Measurements from ENCODE around the gene FKBP1A. TPM values are rescaled to one million over a fixed set of nuclear protein-coding genes. Genes with fewer than 3 reads are reported as not detected.
"Not testable (repeated sequence)": the region's sequence is repeated elsewhere in the genome, so short reads cannot be mapped to it uniquely, and the experiment has no call there.

FKBP1A gene
- total and polyA plus RNA-seq, 2 experiments from 2014 or later, result 99.5 to 161 TPM

DNA sequence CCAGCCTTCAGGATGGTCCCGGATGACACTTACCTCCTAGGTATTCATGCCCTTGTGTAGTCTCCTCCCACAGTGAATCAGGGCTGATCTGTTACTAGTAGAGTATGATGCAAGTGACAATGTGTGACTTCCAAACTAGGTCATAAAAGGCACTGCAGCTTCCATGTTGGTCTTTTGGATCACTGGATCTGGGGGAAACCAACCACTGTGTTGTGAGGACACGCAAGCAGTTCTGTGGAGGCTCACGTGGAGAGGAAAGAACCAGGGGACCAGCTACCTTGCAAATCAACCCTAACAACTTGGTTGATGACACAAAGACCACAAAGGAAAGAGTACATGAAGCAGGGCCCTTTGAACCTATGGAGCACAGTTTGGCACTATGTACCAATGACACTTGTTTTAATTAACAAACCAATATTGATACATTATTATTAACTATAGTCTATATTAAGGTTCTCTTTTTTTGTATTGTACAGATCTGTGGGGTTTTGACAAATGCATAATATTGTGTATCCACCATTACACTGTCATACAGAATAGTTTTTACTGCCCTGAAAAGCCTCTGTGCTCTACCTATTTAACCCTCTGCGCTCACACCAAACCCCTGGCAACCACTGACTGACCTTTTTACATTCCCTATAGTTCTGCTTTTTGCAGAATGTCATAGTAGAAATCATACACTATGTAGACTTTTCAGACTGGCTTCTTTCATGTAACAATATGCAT lies 47.7 kb downstream of the FKBP1A start:
- TF ChIP-seq EZH2 (IDR thresholded peaks at IDR 0.05; ENCODE audit: borderline replicate concordance), result no peak
- TF ChIP-seq, protein P1, sequence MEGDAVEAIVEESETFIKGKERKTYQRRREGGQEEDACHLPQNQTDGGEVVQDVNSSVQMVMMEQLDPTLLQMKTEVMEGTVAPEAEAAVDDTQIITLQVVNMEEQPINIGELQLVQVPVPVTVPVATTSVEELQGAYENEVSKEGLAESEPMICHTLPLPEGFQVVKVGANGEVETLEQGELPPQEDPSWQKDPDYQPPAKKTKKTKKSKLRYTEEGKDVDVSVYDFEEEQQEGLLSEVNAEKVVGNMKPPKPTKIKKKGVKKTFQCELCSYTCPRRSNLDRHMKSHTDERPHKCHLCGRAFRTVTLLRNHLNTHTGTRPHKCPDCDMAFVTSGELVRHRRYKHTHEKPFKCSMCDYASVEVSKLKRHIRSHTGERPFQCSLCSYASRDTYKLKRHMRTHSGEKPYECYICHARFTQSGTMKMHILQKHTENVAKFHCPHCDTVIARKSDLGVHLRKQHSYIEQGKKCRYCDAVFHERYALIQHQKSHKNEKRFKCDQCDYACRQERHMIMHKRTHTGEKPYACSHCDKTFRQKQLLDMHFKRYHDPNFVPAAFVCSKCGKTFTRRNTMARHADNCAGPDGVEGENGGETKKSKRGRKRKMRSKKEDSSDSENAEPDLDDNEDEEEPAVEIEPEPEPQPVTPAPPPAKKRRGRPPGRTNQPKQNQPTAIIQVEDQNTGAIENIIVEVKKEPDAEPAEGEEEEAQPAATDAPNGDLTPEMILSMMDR (IDR thresholded peaks at IDR 0.05; ENCODE audit: poor library complexity), result no peak
- TF ChIP-seq EZH2phosphoT487 (IDR thresholded peaks at IDR 0.05; ENCODE audit: low read depth, severe bottlenecking, unreplicated experiment), result no peak
- Histone ChIP-seq H3K4me2 (no peak overlapping the region), H3K36me3 (replicated peaks; ENCODE audit: insufficient read depth, low read depth) (no peaks in the 10 kb centered on the region), H3K79me2 (no peaks in the 10 kb centered on the region), H3K9me2 (replicated peaks; ENCODE audit: insufficient read depth) (no peaks in the 10 kb centered on the region), H4K20me1 (ENCODE audit: insufficient read depth, poor library complexity, severe bottlenecking) (no peaks in the 10 kb centered on the region), H3K27ac (no peak overlapping the region), H3K27me3 (no peaks in the 10 kb centered on the region), H3K9me3 (ENCODE audit: low read depth) (no peaks in the 10 kb centered on the region), H2AFZ (no peak overlapping the region), H3K4me1 (ENCODE audit: insufficient read depth) (no peaks in the 10 kb centered on the region), H3K4me3 (no peak overlapping the region)
- 96% methylated on average over 4 of the region's 4 CpGs for WGBS (ENCODE audit: low lambda C conversion rate, missing lambda C conversion rate)
- DNase-seq (ENCODE audit: low spot score), result no peak

DNA sequence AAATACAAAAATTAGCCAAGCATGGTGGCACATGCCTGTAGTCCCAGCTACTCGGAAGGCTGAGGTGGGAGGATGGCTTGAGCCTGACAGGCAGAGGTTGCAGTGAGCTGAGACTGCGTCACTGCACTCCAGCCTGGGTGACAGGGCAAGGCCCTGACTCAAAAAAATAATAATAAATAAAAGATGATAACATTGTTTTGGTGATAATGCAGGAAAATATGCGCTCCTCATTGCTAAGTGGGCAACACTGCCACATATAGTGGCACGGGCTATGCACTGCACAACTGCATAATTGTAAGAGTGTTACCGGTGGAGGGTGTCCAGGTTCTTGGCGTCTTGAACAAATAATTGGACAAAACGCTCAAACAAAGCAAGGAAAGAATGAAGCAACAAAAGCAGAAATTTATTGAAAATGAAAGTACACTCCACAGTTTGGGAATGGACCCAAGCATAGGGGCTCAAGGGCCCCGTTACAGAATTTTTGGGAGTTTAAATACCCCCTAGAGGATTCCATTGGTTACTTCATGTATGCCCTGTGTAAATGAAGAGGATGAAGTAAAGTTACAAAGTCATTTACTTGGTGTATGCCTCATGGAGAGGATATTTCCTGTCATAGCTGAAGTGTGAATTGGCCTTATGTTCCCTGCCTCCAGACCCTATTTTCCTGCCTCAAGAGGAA lies 49.3 kb downstream of the FKBP1A start:
- not testable (repeated sequence) for H3K9me2 ChIP-seq (replicated peaks; ENCODE audit: insufficient read depth); H3K27ac ChIP-seq; H3K36me3 ChIP-seq (replicated peaks; ENCODE audit: insufficient read depth, low read depth); H3K79me2 ChIP-seq; H3K4me1 ChIP-seq (ENCODE audit: insufficient read depth); H3K4me2 ChIP-seq; H4K20me1 ChIP-seq (ENCODE audit: insufficient read depth, poor library complexity, severe bottlenecking); H2AFZ ChIP-seq; H3K9me3 ChIP-seq (ENCODE audit: low read depth); DNase-seq (ENCODE audit: low spot score); H3K4me3 ChIP-seq; H3K27me3 ChIP-seq
- 94% methylated on average over 8 of the region's 8 CpGs for WGBS (ENCODE audit: low lambda C conversion rate, missing lambda C conversion rate)

DNA sequence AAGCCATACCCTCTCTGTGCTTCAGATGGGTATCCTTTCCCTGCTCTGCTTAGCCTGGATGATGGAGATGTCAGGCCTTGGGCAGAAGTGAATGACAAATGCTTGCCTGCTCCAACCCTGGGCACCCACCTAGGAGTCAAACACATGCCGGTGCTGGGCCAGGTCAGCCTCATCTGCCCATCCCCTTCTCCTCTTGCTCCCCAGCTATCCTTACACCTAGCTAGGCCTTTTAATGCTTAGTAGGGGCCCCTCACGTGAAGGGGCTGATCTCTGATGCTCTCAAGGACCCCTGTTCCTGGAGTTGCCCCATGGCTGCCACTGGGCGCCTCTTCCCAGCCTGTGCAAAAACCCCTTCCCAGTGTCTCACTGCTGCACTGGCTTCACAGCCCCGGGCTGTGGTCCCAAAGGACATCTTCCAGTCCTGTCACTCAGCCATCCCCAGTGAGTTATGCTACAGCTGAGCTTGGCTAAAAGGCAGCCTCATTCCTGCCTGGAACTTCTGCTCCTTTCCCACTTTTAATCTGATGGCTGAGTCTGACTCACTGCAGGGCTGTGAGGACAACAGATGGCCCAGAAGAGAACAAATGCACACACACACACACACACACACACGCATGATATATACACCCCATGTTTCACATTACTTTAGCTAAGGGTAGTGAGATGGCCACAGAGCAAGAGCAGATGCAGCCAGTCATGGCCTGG lies 51.1 kb downstream of the FKBP1A start:
- H3K27ac ChIP-seq, result no peak overlapping the region
- H3K9me3 ChIP-seq (ENCODE audit: low read depth), result no peaks in the 10 kb centered on the region
- no peaks in the 10 kb centered on the region for H3K36me3 ChIP-seq (replicated peaks; ENCODE audit: insufficient read depth, low read depth)
- no peak overlapping the region for H3K4me2 ChIP-seq
- no peaks in the 10 kb centered on the region for H4K20me1 ChIP-seq (ENCODE audit: insufficient read depth, poor library complexity, severe bottlenecking)
- no peaks in the 10 kb centered on the region for H3K27me3 ChIP-seq
- H3K4me3 ChIP-seq, result no peak overlapping the region
- H3K79me2 ChIP-seq, result no peaks in the 10 kb centered on the region
- 93% methylated on average over 5 of the region's 5 CpGs for WGBS (ENCODE audit: low lambda C conversion rate, missing lambda C conversion rate)
- no peaks in the 10 kb centered on the region for H3K9me2 ChIP-seq (replicated peaks; ENCODE audit: insufficient read depth)
- H3K4me1 ChIP-seq (ENCODE audit: insufficient read depth), result no peaks in the 10 kb centered on the region
- TF ChIP-seq, protein P1 (IDR thresholded peaks at IDR 0.05; ENCODE audit: poor library complexity), result no peak
- TF ChIP-seq EZH2phosphoT487 (IDR thresholded peaks at IDR 0.05; ENCODE audit: low read depth, severe bottlenecking, unreplicated experiment) (no peak), EZH2 (IDR thresholded peaks at IDR 0.05; ENCODE audit: borderline replicate concordance) (no peak)
- DNase-seq (ENCODE audit: low spot score), result no peak
- no peak overlapping the region for H2AFZ ChIP-seq

DNA sequence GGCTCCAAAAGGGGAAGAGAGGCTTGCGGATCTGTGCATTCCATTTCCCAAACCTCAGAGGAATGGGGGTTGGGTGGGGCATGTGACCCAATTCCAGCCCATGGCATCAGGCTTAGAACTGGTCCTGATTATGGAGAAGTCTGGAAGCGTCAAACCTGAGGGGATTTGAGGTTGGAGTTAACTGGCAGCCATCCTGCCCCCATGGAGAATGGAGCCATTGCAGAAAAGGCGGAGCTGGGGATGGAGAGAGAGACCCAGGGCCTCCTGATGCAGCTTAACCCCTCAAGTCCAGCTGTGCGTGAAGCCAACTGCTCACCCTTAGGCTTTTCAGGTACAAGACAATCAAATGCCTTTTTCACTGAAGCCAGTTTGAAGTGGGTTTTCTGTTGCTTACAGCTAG lies 54.1 kb downstream of the FKBP1A start:
- Histone ChIP-seq H4K20me1 (ENCODE audit: insufficient read depth, poor library complexity, severe bottlenecking) (no peaks in the 10 kb centered on the region), H3K4me1 (ENCODE audit: insufficient read depth) (no peaks in the 10 kb centered on the region), H3K27ac (no peak overlapping the region), H3K4me2 (no peak overlapping the region), H2AFZ (no peak overlapping the region), H3K79me2 (no peaks in the 10 kb centered on the region), H3K4me3 (no peak overlapping the region), H3K9me2 (replicated peaks; ENCODE audit: insufficient read depth) (no peaks in the 10 kb centered on the region), H3K36me3 (replicated peaks; ENCODE audit: insufficient read depth, low read depth) (no peaks in the 10 kb centered on the region), H3K9me3 (ENCODE audit: low read depth) (no peaks in the 10 kb centered on the region), H3K27me3 (no peaks in the 10 kb centered on the region)
- no peak for DNase-seq (ENCODE audit: low spot score)
- no peak for TF ChIP-seq EZH2 (IDR thresholded peaks at IDR 0.05; ENCODE audit: borderline replicate concordance)
- TF ChIP-seq EZH2phosphoT487 (IDR thresholded peaks at IDR 0.05; ENCODE audit: low read depth, severe bottlenecking, unreplicated experiment), result no peak
- TF ChIP-seq, protein P1 (IDR thresholded peaks at IDR 0.05; ENCODE audit: poor library complexity), result no peak
- WGBS (ENCODE audit: low lambda C conversion rate, missing lambda C conversion rate), result 96% methylated on average over 4 of the region's 4 CpGs

All from hepatocyte (in vitro differentiated cells).